Retinal pigment epithelial cell (primary cell): ENCODE data around the gene DCAF5.

Experiments
- DNase-seq: peaks from one replicate; pipeline ENCODE4 v3.0.0-alpha.2; 2010; ENCODE audit warnings: low read depth
- H3K4me3 ChIP-seq: 2 replicates; pipeline ENCODE4 v1.5.1; 2011; ENCODE audit warnings: mild to moderate bottlenecking, low read length, control low read depth, moderate library complexity
- CTCF ChIP-seq: conservative IDR thresholded peaks from 2 replicates; pipeline ENCODE4 v1.5.1; 2011; ENCODE audit warnings: low read depth, low read length, control low read depth, inconsistent platforms

The DCAF5 gene

GRCh38 chr14:69043596-69044260 is 109.2 kb downstream of the DCAF5 start:
- H3K4me3 ChIP-seq, result no peak overlapping the region
- no peak for TF ChIP-seq CTCF
- DNase-seq, result no peak

GRCh38 chr14:69042787-69043444 is 110.0 kb downstream of the DCAF5 start:
- no peak for DNase-seq
- no peak for TF ChIP-seq CTCF
- no peak overlapping the region for H3K4me3 ChIP-seq

- TF ChIP-seq CTCF, result no peak
- DNase-seq, result no peak
- no peak overlapping the region for H3K4me3 ChIP-seq
These were observed 110.6 kb downstream of the DCAF5 start for GRCh38 chr14:69042299-69042698.

- H3K4me3 ChIP-seq, result no peak overlapping the region
- DNase-seq, result no peak
- TF ChIP-seq CTCF, result no peak
These were observed 111.1 kb downstream of the DCAF5 start for GRCh38 chr14:69041783-69042182.

GRCh38 chr14:69040353-69040752 is 112.6 kb downstream of the DCAF5 start:
- no peak overlapping the region for H3K4me3 ChIP-seq
- no peak for DNase-seq
- no peak for TF ChIP-seq CTCF

GRCh38 chr14:69039288-69039628 is 113.7 kb downstream of the DCAF5 start:
- no peak overlapping the region for H3K4me3 ChIP-seq
- TF ChIP-seq CTCF, result no peak
- DNase-seq, result no peak
